ENCODE results near the gene SREK1. TPM values are rescaled to one million over a fixed set of nuclear protein-coding genes. Genes with fewer than 3 reads are reported as not detected.

SREK1 gene
- total RNA-seq, 1 donor from 2014 or later, result 66.1 TPM

GRCh38 chr5:66169534-66169933, 25.4 kb downstream of the SREK1 start:
- H3K4me2 ChIP-seq (ENCODE audit: low read length), result no peak overlapping the region
- H3K79me2 ChIP-seq (ENCODE audit: insufficient read depth, low read length), result peaks cover 16% of the 10 kb centered on the region
- no peak for DNase-seq (ENCODE audit: low read depth)
- no peaks in the 10 kb centered on the region for H3K36me3 Mint-ChIP-seq (ENCODE audit: low read depth, unreplicated experiment)
- no peak overlapping the region for H3K27ac ChIP-seq (ENCODE audit: low read depth, low read length)
- no peak overlapping the region for H3K4me3 Mint-ChIP-seq (ENCODE audit: unreplicated experiment)
- H3K4me1 Mint-ChIP-seq (ENCODE audit: low read depth, unreplicated experiment), result peaks cover 3% of the 10 kb centered on the region
- no peak overlapping the region for H2AFZ ChIP-seq (ENCODE audit: low read depth, low read length)
- FAIRE-seq, result no peak
- H4K20me1 ChIP-seq (ENCODE audit: insufficient read depth, low read length), result peaks cover 31% of the 10 kb centered on the region
- no peak overlapping the region for H3K9ac ChIP-seq (ENCODE audit: low read length)
- TF ChIP-seq EZH2 (IDR thresholded peaks at IDR 0.05; ENCODE audit: insufficient read depth, low read length), result no peak
- TF ChIP-seq, protein P1, sequence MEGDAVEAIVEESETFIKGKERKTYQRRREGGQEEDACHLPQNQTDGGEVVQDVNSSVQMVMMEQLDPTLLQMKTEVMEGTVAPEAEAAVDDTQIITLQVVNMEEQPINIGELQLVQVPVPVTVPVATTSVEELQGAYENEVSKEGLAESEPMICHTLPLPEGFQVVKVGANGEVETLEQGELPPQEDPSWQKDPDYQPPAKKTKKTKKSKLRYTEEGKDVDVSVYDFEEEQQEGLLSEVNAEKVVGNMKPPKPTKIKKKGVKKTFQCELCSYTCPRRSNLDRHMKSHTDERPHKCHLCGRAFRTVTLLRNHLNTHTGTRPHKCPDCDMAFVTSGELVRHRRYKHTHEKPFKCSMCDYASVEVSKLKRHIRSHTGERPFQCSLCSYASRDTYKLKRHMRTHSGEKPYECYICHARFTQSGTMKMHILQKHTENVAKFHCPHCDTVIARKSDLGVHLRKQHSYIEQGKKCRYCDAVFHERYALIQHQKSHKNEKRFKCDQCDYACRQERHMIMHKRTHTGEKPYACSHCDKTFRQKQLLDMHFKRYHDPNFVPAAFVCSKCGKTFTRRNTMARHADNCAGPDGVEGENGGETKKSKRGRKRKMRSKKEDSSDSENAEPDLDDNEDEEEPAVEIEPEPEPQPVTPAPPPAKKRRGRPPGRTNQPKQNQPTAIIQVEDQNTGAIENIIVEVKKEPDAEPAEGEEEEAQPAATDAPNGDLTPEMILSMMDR (IDR thresholded peaks at IDR 0.05; ENCODE audit: insufficient read depth, low read depth, low read length), result no peak
- H3K27me3 ChIP-seq (ENCODE audit: insufficient read depth, low read length), result no peaks in the 10 kb centered on the region
- no peaks in the 10 kb centered on the region for H3K9me3 ChIP-seq (ENCODE audit: insufficient read depth, low read depth, low read length)
- peaks cover 40% of the 10 kb centered on the region for H3K36me3 ChIP-seq (ENCODE audit: insufficient read depth, low read length)
- no peaks in the 10 kb centered on the region for H3K9me3 Mint-ChIP-seq (ENCODE audit: unreplicated experiment)
- H3K4me1 ChIP-seq (ENCODE audit: insufficient read depth, low read length), result no peaks in the 10 kb centered on the region
- no peak overlapping the region for H3K4me3 ChIP-seq (ENCODE audit: insufficient read depth, low read depth, low read length)
- H3K27me3 Mint-ChIP-seq (ENCODE audit: low read depth, unreplicated experiment), result no peaks in the 10 kb centered on the region
- H3K27ac Mint-ChIP-seq (ENCODE audit: unreplicated experiment), result no peak overlapping the region

DNA sequence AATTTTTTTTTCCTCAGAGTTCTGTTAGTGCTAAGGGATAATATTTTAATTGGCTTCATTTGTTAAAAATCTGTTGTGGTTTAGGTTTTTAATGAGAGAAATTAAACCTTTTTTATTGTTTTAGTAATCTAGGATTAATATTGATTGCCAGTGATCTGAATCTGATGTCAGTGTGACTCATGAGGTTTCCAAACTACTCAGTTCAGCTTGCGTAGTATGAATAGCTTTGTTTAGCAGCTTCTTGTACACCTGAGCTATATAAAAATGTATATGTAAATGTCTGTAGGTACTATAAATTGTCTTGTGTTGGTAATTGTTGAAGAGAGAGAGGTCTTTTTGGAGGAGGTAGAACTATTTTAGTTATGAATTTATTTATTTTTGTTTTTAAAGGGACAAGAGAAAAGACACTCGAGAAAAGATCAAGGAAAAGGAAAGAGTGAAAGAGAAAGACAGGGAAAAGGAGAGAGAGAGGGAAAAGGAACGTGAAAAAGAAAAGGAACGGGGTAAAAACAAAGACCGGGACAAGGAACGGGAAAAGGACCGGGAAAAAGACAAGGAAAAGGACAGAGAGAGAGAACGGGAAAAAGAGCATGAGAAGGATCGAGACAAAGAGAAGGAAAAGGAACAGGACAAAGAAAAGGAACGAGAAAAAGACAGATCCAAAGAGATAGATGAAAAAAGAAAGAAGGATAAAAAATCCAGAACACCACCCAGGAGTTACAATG, 26.3 kb downstream of the SREK1 start:
- DNase-seq (ENCODE audit: low read depth), result no peak
- Histone ChIP-seq H2AFZ (ENCODE audit: low read depth, low read length) (no peak overlapping the region), H3K27me3 (ENCODE audit: insufficient read depth, low read length) (no peaks in the 10 kb centered on the region), H3K27ac (ENCODE audit: low read depth, low read length) (no peak overlapping the region), H3K36me3 (ENCODE audit: insufficient read depth, low read length) (peaks cover 43% of the 10 kb centered on the region), H3K9ac (ENCODE audit: low read length) (no peak overlapping the region), H3K79me2 (ENCODE audit: insufficient read depth, low read length) (peaks cover 20% of the 10 kb centered on the region), H3K4me3 (ENCODE audit: insufficient read depth, low read depth, low read length) (no peak overlapping the region), H3K9me3 (ENCODE audit: insufficient read depth, low read depth, low read length) (no peaks in the 10 kb centered on the region), H3K4me1 (ENCODE audit: insufficient read depth, low read length) (no peaks in the 10 kb centered on the region), H3K4me2 (ENCODE audit: low read length) (no peak overlapping the region), H4K20me1 (ENCODE audit: insufficient read depth, low read length) (peaks cover 27% of the 10 kb centered on the region)
- H3K27me3 Mint-ChIP-seq (ENCODE audit: low read depth, unreplicated experiment), result no peaks in the 10 kb centered on the region
- H3K27ac Mint-ChIP-seq (ENCODE audit: unreplicated experiment), result peak overlapping the region; percentile 19
- no peak overlapping the region for H3K4me3 Mint-ChIP-seq (ENCODE audit: unreplicated experiment)
- FAIRE-seq, result no peak
- TF ChIP-seq EZH2 (IDR thresholded peaks at IDR 0.05; ENCODE audit: insufficient read depth, low read length), result no peak
- TF ChIP-seq, protein P1 (IDR thresholded peaks at IDR 0.05; ENCODE audit: insufficient read depth, low read depth, low read length), result no peak
- no peaks in the 10 kb centered on the region for H3K9me3 Mint-ChIP-seq (ENCODE audit: unreplicated experiment)
- H3K36me3 Mint-ChIP-seq (ENCODE audit: low read depth, unreplicated experiment), result no peaks in the 10 kb centered on the region
- peaks cover 3% of the 10 kb centered on the region for H3K4me1 Mint-ChIP-seq (ENCODE audit: low read depth, unreplicated experiment)

Measured in astrocyte (in vitro differentiated cells and primary cell).